Gastrocnemius medialis (tissue), 4 donors: ENCODE results near the gene BEAN1. TPM values are rescaled to one million over a fixed set of nuclear protein-coding genes. Genes with fewer than 3 reads are reported as not detected.
A peak's percentile ranks its signal among the peaks of the same experiment; 100 is the strongest.

Experiments used
- ATAC-seq, 2 donors: fragments of 150-250 bp; one replicate each; pipeline ENCODE4 v1.9.1; 2016
- DNase-seq, 2 donors: peaks; one replicate each; pipeline ENCODE4 v3.0.0-alpha.2; 2019
- H3K27ac ChIP-seq, 4 donors: fragments of 200-600 bp; sonication (generic); 1 replicate in 1 of 4; 2 replicates in 3 of 4; pipeline ENCODE4 v1.5.1; 2016 to 2018; ENCODE audit warnings: mild to moderate bottlenecking in 2 of 4, moderate library complexity in 1 of 4
- H3K27me3 ChIP-seq, 3 donors: fragments of 200-600 bp; sonication (generic) in 2 of 3; 1 replicate in 1 of 3; 2 replicates in 2 of 3; pipeline versions ENCODE4 v1.5.1 to v1.6.0; 2016 to 2019; ENCODE audit warnings: mild to moderate bottlenecking in 1 of 3, moderate library complexity in 1 of 3
- H3K36me3 ChIP-seq, 2 donors: fragments of 200-600 bp; sonication (generic) in 1 of 2; one replicate each; pipeline ENCODE4 v1.5.1; 2017 to 2018
- H3K4me1 ChIP-seq, 2 donors: fragments of 200-600 bp; sonication (generic) in 1 of 2; one replicate each; pipeline ENCODE4 v1.5.1; 2016 to 2017; ENCODE audit warnings: mild to moderate bottlenecking in 2 of 2
- H3K4me3 ChIP-seq, 4 donors: fragments of 200-600 bp; sonication (generic) in 3 of 4; 1 replicate in 1 of 4; 2 replicates in 3 of 4; pipeline ENCODE4 v1.5.1; 2016 to 2019; ENCODE audit warnings: mild to moderate bottlenecking in 2 of 4
- H3K9me3 ChIP-seq, 3 donors: fragments of 200-600 bp; sonication (generic) in 2 of 3; 1 replicate in 1 of 3; 2 replicates in 2 of 3; pipeline ENCODE4 v1.5.1; 2016 to 2019
- POLR2A ChIP-seq, 2 donors: fragments of 450-650 bp; IDR thresholded peaks; one replicate each; pipeline ENCODE4 v1.6.1; 2017; ENCODE audit warnings: antibody characterized with exemption in 2 of 2, mild to moderate bottlenecking in 2 of 2, moderate library complexity in 2 of 2
- in situ Hi-C, 4 donors: fragments of 200-750 bp; cut with MboI; loops; one replicate each; pipeline versions ENCODE4 v1.15.0 to v1.8.0; 2017; ENCODE audit warnings: low sequenced_read_pairs in 4 of 4
- intact Hi-C: fragments of 100-400 bp; cut with DNase I; formaldehyde crosslinking; loops from one replicate; pipeline ENCODE4 v1.15.1; 2023; ENCODE audit warnings: low total_unique reads
- total RNA-seq, 4 donors: library from RNA; depleted of rRNA; stranded (reverse); fragments of >200 nt; gene quantifications; one replicate each; pipeline versions ENCODE4 v1.1.0 to v1.2.3, GENCODE V29; 2016
- TF ChIP-seq, protein P1 (sequence below), 5 experiments: fragments of 450-650 bp in 3 of 5; fragments of 200-600 bp in 2 of 5; sonication (generic) in 2 of 5; IDR thresholded peaks in 4 of 5; conservative IDR thresholded peaks in 1 of 5; 1 replicate in 4 of 5; 2 replicates in 1 of 5; pipeline ENCODE4 v1.5.1; 2016 to 2019; ENCODE audit warnings: antibody characterized with exemption in 5 of 5, mild to moderate bottlenecking in 3 of 5, moderate library complexity in 3 of 5

The BEAN1 gene
- total RNA-seq, 4 donors from 2014 or later = not detected

DNA sequence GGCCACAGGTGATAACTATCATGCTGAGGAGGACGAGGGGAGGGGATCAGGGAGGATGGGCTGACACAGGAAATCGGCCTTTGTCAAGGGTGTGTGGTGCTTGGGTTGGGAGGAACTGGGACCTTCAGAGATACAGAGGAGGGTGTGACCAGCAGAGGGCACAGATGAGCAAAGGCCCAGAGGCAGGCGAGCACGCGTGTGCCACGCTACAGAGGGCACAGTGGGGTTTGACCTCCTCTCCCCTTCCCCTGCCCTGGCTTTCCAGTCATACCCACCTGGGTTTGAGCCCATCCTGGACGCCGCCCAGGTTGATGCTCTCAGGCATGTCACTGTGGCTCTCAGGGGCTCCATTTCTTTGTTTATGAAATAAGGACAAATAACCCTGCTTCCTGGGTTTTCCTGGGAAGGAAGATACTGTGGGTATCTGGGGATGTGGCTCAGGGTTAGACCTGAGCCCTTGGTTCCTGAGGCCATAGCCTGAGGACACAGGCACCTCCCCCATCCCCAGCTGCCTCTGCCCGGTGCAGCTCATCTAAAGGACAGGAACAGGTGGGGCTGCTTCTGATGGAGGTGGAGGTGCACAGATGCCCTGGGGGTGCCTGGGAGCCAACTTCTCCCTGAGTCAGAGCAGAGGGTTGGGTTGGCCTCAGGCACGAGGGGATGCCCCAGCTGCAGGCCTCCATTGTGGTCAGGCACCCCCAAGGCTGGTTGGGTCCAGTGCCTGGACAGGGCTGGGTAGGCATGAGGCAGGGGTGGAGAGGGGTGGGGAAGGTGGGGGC lies 51.8 kb downstream of the BEAN1 start:
- TF ChIP-seq POLR2A (IDR thresholded peaks at IDR 0.05) = no peak
- TF ChIP-seq, protein P1, sequence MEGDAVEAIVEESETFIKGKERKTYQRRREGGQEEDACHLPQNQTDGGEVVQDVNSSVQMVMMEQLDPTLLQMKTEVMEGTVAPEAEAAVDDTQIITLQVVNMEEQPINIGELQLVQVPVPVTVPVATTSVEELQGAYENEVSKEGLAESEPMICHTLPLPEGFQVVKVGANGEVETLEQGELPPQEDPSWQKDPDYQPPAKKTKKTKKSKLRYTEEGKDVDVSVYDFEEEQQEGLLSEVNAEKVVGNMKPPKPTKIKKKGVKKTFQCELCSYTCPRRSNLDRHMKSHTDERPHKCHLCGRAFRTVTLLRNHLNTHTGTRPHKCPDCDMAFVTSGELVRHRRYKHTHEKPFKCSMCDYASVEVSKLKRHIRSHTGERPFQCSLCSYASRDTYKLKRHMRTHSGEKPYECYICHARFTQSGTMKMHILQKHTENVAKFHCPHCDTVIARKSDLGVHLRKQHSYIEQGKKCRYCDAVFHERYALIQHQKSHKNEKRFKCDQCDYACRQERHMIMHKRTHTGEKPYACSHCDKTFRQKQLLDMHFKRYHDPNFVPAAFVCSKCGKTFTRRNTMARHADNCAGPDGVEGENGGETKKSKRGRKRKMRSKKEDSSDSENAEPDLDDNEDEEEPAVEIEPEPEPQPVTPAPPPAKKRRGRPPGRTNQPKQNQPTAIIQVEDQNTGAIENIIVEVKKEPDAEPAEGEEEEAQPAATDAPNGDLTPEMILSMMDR (IDR thresholded peaks at IDR 0.05 in 4 of 5, conservative IDR thresholded peaks at IDR 0.05 in 1 of 5) = peak; percentile 67 to 86 (median 74)
- Histone ChIP-seq H3K27ac (no peak overlapping the region), H3K36me3 (no peaks in the 10 kb centered on the region), H3K27me3 (peaks cover 5 to 10% (median 6%) of the 10 kb centered on the region in 3 donors), H3K4me3 (no peak overlapping the region), H3K9me3 (no peaks in the 10 kb centered on the region), H3K4me1 (peaks cover 3 to 7% of the 10 kb centered on the region in 2 donors)
- in situ Hi-C loops = loop anchor here in 3 of 4 donors (5.0 to 10.0 kb wide), 5 partner anchors 64 to 78 kb away; partner anchors contain the start of genes CKLF (in 1 of the 3) and TK2 (in 1 of the 3)
- ATAC-seq = peak; percentile 84 to 89
- DNase-seq = peak; percentile 62 to 66
- intact Hi-C loops = loop anchor here (1.0 to 5.0 kb wide), 2 partner anchors 73 to 123 kb away; partner anchors contain the start of genes CKLF and CMTM3

DNA sequence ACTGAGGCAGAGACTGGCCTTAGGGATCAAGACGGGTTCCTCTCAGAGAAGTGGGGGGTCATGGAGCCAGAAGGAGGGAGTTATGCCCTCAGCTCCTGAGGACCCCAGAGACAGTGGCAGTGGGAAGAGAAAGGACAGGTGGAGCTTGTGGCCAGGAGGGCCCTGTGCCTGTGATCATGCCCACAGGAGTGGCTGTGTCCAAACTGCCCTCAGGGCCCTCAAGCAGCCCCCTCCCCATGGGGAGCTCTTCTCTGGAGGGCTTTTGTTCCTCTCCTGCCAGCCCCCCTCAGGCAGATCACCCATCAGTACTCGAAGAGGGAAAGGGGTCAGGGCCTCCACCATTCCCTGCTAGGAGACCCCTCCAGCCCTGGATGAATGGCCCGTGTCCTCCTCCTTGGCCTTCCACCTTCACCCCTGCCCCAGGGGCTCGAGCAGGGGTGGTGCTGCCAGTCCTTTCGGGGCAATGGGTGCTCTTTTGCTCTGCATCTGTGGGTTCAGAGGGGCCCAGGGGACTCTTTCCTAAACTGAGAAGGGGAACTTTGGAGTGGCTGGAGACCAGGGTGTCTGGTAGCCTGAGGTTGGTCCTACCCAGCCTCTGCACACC lies 52.7 kb downstream of the BEAN1 start:
- in situ Hi-C loops = loop anchor here in 3 of 4 donors (5.0 to 10.0 kb wide), 5 partner anchors 65 to 78 kb away; partner anchors contain the start of genes CKLF (in 1 of the 3) and TK2 (in 1 of the 3)
- no peak overlapping the region for H3K4me3 ChIP-seq
- H3K27me3 ChIP-seq = peaks cover 5 to 10% (median 6%) of the 10 kb centered on the region in 3 donors
- DNase-seq (no peak), ATAC-seq (no peak)
- no peak overlapping the region for H3K27ac ChIP-seq
- TF ChIP-seq, protein P1 (IDR thresholded peaks at IDR 0.05 in 4 of 5, conservative IDR thresholded peaks at IDR 0.05 in 1 of 5) = no peak
- no peak for TF ChIP-seq POLR2A (IDR thresholded peaks at IDR 0.05)
- H3K4me1 ChIP-seq = peaks cover 3 to 7% of the 10 kb centered on the region in 2 donors
- intact Hi-C loops = loop anchor here (5.0 to 10.0 kb wide), 3 partner anchors 108 to 395 kb away; partner anchors contain the start of gene CMTM3
- H3K36me3 ChIP-seq = no peaks in the 10 kb centered on the region
- no peaks in the 10 kb centered on the region for H3K9me3 ChIP-seq

GRCh38 chr16:66480265-66481080 lies 53.4 kb downstream of the BEAN1 start:
- ATAC-seq = no peak
- DNase-seq = no peak
- in situ Hi-C loops = no loop called here
- Histone ChIP-seq H3K9me3 (no peaks in the 10 kb centered on the region), H3K4me3 (no peak overlapping the region), H3K27me3 (peaks cover 5 to 8% (median 6%) of the 10 kb centered on the region in 3 donors), H3K27ac (no peak overlapping the region), H3K4me1 (peaks cover 3 to 7% of the 10 kb centered on the region in 2 donors), H3K36me3 (no peaks in the 10 kb centered on the region)
- intact Hi-C loops = loop anchor here (5.0 to 10.0 kb wide), 2 partner anchors 107 to 394 kb away; no protein-coding TSS in a partner anchor
- TF ChIP-seq, protein P1 (IDR thresholded peaks at IDR 0.05 in 4 of 5, conservative IDR thresholded peaks at IDR 0.05 in 1 of 5) = no peak
- TF ChIP-seq POLR2A (IDR thresholded peaks at IDR 0.05) = no peak
